Bladder microvascular endothelial cell (primary cell): ENCODE data around the gene OR10H3. TPM values are rescaled to one million over a fixed set of nuclear protein-coding genes. Genes with fewer than 3 reads are reported as not detected.

Experiments
- total RNA-seq: library from RNA; depleted of rRNA; stranded (reverse); fragments of >200 nt; gene quantifications from 2 replicates; pipeline ENCODE4 v1.2.3, GENCODE V29; 2014

OR10H3 gene, protein sequence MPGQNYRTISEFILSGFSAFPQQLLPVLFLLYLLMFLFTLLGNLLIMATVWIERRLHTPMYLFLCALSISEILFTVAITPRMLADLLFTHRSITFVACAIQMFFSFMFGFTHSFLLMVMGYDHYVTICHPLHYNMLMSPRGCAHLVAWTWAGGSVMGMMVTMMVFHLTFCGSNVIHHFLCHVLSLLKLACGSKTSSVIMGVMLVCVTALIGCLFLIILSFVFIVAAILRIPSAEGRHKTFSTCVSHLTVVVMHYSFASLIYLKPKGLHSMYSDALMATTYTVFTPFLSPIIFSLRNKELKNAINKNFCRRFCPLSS
- total RNA-seq: not detected in 2 replicates

DNA sequence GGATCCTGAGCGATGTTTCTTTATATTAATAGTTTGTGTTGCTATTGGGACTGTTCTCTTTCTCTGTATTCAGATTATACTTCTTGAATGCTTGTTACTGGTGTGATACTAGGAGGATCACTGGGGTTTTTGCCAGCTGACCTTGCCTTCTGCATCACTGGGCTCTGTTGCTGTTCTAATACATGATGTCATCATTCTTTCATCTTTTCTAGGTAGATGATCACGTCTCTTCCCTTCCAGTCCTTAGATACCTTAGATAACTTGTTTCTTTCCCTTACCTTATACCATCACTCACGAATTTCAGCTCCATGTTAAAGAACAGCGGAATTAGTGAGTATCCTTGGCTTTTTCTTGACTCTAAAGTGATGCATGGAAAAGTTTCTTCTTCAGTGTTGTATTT lies at the start of gene OR10H3:
TSS of gene OR10H3 (plus strand) at position 264 of the 400 bp plus-strand sequence. CDS start 3,408 bp downstream, outside the sequence.

DNA sequence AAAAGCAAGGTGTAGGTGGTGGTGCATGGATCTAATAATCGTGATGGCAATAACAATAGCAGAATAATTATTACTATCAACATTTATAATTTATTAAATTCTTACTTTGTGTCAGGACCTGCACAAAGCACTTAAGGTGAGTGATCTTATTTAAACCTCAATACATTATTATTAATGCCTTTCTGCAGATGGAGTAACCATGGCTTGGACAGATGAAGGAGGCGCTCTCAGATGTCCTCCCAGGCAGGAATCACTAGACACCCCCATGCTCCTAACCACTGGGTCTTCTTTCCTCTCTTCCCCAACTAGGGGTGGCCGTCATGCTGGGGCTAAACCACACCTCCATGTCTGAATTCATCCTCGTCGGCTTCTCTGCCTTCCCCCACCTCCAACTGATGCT lies 10.1 kb upstream of the OR10H3 start, which contains the start of gene OR10H2:
TSS of gene OR10H2 (plus strand) at position 301 of the 400 bp plus-strand sequence. CDS start at position 321, 20 bp downstream.

DNA sequence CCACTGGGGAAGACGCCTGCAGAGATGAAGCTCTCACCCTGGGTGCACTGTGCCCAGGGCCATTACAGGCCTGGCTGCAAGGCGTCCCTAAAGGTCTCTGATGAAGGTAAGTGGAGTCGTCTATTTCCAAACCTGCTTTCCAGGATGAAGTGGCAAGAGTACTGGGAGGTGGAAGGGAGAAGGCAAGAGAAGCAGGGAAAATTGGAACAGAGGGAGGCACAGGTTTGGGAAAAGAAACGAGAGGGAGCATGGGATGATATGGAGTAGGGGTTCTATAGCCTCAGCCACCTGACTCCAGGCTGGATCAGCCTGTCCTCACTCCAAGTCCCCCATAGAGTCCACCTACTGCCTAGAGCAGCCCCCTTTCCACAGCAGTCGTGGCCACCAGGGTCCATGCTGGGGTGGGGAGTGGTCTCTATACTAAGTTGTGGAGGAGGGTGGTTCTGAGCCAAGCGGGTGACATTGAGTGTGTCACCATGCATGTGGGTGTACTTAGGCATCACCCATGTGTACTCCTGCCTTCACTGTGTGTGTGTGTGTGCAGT lies 49.9 kb downstream of the OR10H3 start, which contains the start of gene OR10H5:
TSS of gene OR10H5 (plus strand) at position 51 of the 545 bp plus-strand sequence. CDS start 6,388 bp downstream, outside the sequence.

Other genes starting within 250 kb of the OR10H3 start
- not detected in 2 replicates for gene CYP4F22, start 229.5 kb upstream of the OR10H3 start, total RNA-seq
- gene CYP4F8, start 122.8 kb upstream of the OR10H3 start, total RNA-seq: not detected in 2 replicates
- not detected in 2 replicates for gene CYP4F3, start 97.1 kb upstream of the OR10H3 start, total RNA-seq
- not detected in 2 replicates for gene CYP4F12, start 64.9 kb upstream of the OR10H3 start, total RNA-seq
- gene OR10H2, start 10.0 kb upstream of the OR10H3 start, total RNA-seq: not detected in 2 replicates
- not detected in 2 replicates for gene OR10H5, start 49.7 kb downstream of the OR10H3 start, total RNA-seq
- not detected in 2 replicates for gene OR10H1, start 77.7 kb downstream of the OR10H3 start, total RNA-seq
- gene CYP4F2, start 160.1 kb downstream of the OR10H3 start, total RNA-seq: under 0.01 TPM in 1 of 2 replicates, not detected in the other
- not detected in 2 replicates for gene CYP4F11, start 196.5 kb downstream of the OR10H3 start, total RNA-seq
- not detected in 2 replicates for gene OR10H4, start 211.0 kb downstream of the OR10H3 start, total RNA-seq